ENCODE results near the gene NINJ1.
"Not testable (repeated sequence)": the region's sequence is repeated elsewhere in the genome, so short reads cannot be mapped to it uniquely, and the experiment has no call there.

NINJ1 gene

GRCh38 chr9:93118863-93119702, 15.0 kb downstream of the NINJ1 start:
- DNase-seq (ENCODE audit: low spot score) = no peak

GRCh38 chr9:93117924-93118862, 15.9 kb downstream of the NINJ1 start:
- DNase-seq (ENCODE audit: low spot score) = no peak

- DNase-seq (ENCODE audit: low spot score) = not testable (repeated sequence)
Measured at GRCh38 chr9:93117521-93117920, 16.5 kb downstream of the NINJ1 start.

GRCh38 chr9:93116072-93116961, 17.7 kb downstream of the NINJ1 start:
- DNase-seq (ENCODE audit: low spot score) = no peak

GRCh38 chr9:93115486-93116071, 18.5 kb downstream of the NINJ1 start:
- no peak for DNase-seq (ENCODE audit: low spot score)

GRCh38 chr9:93114984-93115335, 19.1 kb downstream of the NINJ1 start:
- DNase-seq (ENCODE audit: low spot score) = no peak

- DNase-seq (ENCODE audit: low spot score) = no peak
Measured at GRCh38 chr9:93114169-93114983, 19.7 kb downstream of the NINJ1 start.

GRCh38 chr9:93112864-93113389, 21.1 kb downstream of the NINJ1 start:
- DNase-seq (ENCODE audit: low spot score) = no peak

- DNase-seq (ENCODE audit: low spot score) = no peak
Measured at GRCh38 chr9:93112116-93112863, 21.8 kb downstream of the NINJ1 start.

- no peak for DNase-seq (ENCODE audit: low spot score)
Measured at GRCh38 chr9:93111371-93112115, 22.5 kb downstream of the NINJ1 start.

- no peak for DNase-seq (ENCODE audit: low spot score)
Measured at GRCh38 chr9:93111001-93111370, 23.1 kb downstream of the NINJ1 start.

- no peak for DNase-seq (ENCODE audit: low spot score)
Measured at GRCh38 chr9:93110311-93110855, 23.7 kb downstream of the NINJ1 start.

GRCh38 chr9:93108291-93109041, 25.6 kb downstream of the NINJ1 start:
- no peak for DNase-seq (ENCODE audit: low spot score)

GRCh38 chr9:93107825-93108161, 26.3 kb downstream of the NINJ1 start:
- no peak for DNase-seq (ENCODE audit: low spot score)

- no peak for DNase-seq (ENCODE audit: low spot score)
Measured at GRCh38 chr9:93107151-93107824, 26.8 kb downstream of the NINJ1 start.

- no peak for DNase-seq (ENCODE audit: low spot score)
Measured at GRCh38 chr9:93105620-93106019, 28.4 kb downstream of the NINJ1 start.

- DNase-seq (ENCODE audit: low spot score) = not testable (repeated sequence)
Measured at GRCh38 chr9:93101086-93101485, 33.0 kb downstream of the NINJ1 start.

GRCh38 chr9:93100276-93100636, 33.8 kb downstream of the NINJ1 start:
- DNase-seq (ENCODE audit: low spot score) = no peak
